Measurements from ENCODE around the gene PDK2. TPM values are rescaled to one million over a fixed set of nuclear protein-coding genes. Genes with fewer than 3 reads are reported as not detected.

Gene PDK2
- total RNA-seq, 1 donor from 2014 or later, result 7.8 TPM

DNA sequence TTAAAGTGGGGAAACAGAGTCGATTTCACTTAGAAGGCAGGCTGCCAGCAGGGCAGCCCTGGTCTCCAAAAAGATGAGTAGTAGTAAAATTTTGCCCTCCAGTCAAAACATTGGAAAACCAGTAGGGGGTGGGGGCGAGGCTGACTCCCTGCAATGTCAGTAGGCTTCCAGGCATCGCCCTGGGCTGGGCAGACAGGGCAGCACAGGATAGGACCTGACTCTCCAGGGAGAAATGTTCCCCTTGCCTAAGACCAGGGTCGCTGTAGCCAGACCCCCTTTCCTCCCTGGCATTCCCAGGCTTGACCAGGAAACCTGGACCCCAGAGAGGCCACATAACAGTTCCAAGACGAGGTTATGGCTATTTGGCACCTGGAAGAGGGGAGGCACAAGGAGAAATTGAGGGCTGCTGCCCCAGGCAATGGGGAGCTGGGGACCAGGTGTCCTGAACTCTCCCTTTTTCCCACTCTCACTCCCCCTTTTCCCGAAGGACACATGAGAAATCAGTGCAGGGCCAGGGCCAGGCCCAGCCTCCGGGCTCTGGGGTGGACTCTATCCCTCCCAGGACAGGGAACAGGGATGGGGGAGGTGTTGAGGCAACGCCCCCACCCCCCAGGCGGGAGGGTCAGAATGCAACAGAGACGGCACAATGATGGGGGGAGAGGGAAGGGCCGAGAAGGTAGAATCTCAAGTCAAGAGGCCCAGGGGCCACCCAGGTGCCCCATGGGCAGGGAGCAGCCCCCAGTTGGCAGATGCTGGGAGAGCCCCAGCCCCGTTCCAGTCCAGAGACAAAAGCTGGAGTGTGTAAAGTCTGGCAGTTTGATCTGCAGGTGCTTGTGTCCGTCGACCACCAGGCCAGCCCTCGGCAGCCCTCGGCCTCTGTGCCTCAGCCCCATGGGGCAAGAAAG, 39.3 kb downstream of the PDK2 start:
- no peak for DNase-seq (ENCODE audit: low read depth, low spot score)

DNA sequence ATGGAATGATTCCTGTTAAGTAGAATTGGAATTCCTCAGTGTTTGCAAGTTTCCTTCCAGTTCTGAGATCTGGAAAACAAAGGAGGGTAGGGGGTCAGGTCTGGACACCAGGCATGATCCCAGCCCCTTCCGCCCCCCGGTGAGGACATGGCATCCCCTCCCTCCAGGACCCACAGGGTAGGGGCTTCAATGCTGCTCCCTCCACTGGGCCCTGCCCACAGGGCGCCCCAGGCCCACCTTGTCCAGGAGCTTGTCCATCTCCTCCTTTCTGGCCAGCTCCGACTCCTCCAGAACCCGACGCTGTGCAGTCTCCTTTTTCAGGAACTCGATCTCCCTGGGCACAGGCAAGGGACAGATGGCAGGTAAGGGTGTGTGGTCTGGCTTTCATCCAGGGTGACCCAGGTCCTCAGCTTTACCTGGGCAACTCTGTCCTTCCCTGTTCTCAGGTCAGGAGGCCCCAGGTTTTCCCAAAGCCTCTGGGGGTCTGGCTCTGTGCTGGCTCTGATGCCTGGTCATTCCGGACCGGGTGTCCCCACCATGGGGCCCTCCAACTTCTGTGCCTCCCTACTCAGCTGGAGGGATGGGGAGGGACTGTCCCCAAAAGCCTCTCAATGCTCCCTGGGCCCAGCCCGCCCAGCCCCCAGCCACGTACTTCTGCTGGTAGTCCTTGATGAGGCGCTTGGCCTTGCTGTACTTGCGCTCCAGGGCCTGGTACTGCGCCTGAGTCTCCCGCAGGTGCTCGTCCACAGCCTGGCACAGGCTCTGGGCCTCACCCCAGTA, 40.4 kb downstream of the PDK2 start:
- no peak for DNase-seq (ENCODE audit: low read depth, low spot score)

DNA sequence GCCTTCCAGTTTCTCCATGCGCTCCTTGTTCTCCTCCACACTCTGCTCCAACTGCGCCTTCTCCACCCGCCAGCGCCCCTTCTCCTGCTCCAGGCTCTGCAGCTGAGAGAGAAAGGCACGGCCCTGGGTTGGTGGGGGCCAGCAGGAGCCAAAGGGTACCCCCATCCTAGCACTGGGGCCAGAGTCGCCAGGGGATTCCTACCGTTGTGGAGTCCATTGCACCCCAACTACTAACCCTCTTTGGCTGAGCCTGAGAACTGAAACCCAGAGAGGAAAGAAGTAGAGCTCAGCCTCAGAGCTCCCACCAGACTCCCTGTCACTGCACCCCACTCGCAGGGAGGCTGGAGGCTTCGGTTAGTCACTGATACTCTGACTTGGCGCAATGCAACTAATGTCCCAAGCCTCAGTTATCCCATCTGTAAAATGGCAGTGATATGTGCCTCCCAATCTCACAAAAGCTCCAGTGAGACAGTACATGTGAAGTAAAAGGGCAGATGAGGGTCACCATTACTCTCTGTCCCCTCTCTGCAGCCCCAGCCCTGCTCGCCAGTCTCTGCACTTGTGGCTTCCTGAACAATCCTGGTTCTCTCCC, 41.0 kb downstream of the PDK2 start:
- no peak for DNase-seq (ENCODE audit: low read depth, low spot score)

DNA sequence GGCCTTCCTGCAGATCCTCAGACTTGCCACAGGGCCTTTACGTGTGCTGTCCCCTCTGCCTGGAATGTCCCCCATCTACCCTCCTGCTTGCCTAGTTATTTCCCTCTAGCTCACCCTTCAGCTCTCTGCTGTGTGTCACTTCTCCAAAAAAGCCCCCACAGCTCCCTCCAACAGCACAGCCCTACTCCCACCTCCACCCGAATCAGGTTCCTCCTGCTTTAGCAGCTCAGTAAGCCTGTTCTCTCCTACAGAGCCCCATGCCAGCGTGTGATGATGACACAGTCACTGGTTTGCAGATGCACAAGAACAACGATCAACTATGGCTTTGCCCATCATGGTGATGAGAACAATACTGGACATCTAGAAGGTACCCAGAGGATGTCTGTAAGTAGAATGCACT, 41.9 kb downstream of the PDK2 start:
- no peak for DNase-seq (ENCODE audit: low read depth, low spot score)

DNA sequence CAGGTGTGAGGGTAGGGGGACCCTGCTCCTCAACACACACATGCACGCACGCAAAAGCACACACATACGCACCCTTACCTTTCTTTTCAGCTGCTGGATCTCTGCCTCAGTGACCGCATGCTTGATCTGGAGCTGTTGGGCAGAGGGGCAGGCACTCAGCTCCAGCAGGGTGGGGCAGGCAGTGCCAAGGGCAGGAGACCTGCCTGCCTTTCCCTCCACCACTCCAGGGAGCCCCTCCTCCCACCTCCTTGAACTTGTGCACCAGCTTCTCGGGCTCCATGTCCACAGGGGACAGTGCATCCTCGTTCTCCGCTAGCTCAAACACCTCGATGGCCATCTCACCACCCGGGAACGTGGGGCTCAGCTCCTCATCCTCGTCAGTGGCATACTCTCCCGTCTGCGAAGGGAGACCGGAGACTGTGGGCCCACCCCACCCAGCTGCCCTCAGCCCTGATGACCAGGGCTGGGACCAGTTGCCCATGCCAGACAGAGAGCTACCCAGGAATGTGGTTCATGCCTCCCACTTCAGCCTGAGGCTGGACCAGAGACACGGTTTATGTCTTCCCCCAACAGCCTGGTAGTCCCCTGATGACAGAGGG, 44.1 kb downstream of the PDK2 start:
- no peak for DNase-seq (ENCODE audit: low read depth, low spot score)

DNA sequence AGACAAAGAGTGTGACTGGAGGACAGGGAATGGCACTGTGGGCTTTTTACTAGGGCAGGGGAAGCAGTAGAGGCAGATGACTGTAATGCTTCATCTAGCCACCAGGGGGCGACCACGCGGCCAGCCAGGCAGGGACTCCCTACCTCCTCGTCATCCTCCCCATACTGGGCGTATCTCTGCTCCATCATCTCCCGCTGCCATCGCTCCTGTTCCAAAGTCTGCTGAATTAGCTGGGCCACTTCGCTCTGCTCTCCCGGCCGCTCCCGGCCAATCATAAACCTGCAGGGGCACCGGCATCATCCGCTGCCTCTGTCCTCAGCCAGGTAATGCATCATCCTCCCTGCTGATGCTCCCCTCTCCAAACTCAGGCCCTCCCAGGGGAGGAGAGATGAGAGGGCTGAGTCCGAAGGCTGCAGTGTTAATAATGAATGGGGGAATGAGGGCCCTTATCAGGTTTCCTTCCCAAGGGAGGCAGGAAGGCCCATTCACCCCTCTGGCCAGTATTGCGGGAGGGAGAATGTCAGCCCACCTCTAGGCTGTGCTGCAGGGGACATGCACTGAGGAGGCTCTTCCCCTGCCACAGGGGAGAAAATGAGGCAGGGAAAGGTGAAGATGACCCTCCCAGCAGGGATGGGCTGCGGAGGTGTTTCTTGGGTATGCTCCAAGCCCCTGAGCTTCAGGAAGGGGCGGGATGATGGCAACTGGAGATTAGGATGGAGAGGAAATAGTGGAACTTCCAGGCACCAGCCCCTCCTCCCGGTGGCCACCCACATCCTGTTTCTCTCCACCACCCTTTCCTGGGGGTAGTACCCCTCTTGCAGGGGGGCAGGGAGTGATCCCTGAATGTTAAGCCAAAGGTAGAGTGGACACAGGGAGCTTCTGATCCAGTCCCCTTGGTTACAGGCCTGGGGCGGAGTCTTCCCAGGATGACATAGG, 45.1 kb downstream of the PDK2 start:
- no peak for DNase-seq (ENCODE audit: low read depth, low spot score)

DNA sequence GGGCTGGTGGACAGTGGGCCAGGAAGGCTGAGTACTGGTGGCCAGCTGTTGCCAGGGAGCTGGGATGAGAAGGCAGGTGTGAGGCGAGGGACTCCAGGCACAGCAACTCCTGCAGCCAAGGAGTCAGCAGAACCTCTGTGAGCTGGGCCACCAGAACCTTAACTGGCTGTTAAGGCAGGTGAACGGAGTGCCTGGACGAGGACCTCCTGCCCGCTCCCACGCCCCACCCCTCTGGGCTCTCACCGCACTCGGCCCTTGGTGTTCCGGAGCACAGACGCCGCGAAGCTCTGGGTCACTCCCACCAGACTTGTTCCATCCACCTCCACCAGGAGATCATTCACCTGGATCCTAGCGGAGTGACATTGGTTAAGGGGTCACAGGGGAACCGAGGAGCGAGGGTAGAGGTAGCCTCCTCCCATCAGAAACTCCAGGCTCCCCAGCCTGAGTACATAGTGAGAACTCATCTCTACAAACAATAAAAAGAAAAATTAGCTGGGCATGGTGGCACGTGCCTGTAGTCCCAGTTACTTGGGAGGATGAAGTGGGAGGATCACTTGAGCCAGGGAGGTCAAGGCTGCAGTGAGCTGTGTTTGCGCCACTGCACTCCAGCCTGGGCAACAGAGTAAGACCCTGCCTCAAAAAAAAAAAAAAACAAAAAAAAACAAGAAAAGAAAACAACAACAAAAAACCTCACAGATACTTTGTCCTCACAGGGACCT, 46.0 kb downstream of the PDK2 start:
- DNase-seq (ENCODE audit: low read depth, low spot score), result no peak

DNA sequence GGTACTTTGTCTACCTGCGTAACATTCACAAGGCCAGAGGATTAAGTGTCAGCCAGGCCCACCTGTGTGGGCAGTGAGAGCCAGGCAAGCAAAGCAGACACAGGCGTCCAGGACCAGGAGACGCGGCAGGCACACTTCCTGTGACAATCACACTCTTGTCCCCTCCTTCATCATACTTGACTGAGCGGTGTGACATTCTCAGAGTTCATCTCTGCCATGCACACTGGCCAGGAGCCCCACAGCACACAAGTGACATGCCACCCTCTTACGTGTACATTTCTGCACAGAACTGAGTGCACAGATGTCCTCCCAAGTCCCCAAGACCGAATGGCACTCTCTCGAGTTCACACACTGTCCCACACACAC, 46.6 kb downstream of the PDK2 start:
- DNase-seq (ENCODE audit: low read depth, low spot score), result no peak

DNA sequence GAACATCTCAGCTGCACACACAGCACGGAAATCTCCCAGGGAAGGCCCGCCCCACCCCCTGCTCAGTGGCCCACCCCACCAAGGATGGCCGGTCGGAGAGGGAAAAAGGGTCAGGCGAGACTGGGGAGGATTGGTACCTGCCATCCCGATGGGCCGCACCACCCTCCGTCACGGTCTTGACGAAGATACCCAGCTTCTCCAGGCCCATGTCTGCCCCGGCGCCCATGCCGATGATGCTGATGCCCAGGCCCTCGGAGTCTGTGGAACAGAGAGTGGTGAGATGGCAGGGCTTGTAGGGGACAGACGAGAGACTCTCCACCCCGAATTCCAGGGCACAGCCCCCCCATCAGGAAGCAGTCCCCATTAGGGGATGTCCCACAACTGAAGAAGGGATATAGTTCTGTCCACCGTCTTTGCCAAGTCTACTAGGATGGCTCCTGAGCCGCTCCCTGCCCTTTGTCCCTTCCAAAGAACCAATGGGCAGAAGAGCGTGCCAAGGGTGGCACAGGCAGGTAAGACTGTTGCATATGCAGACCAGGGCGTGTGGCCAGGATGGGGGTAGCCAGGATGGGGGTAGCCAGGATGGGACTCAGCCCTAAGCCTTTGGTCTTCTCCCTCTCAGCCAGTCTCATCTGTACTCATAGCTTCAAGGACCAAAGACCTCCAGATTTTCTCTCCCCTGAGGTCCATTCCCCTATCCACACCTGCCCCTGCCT, 48.5 kb downstream of the PDK2 start:
- DNase-seq (ENCODE audit: low read depth, low spot score), result no peak

DNA sequence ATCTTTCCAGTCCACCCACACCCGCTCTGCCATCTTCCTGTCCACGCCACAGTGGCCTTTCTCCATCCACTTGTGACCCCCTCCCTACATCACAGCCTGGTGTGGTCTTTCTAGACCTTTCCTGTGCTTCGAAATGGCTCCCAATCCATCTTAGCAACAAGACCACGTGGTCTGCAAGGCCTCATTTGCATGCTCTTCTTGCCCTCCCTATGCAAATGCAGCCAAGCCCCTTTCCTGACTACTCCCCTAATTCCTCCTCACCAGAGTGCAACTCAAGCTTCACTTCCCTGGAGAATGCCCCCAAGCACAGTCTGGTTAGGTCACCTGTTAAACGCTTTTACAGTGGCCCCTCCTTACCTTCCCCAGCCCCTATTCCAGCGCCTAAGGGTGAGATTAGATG, 49.2 kb downstream of the PDK2 start:
- DNase-seq (ENCODE audit: low read depth, low spot score), result no peak

DNA sequence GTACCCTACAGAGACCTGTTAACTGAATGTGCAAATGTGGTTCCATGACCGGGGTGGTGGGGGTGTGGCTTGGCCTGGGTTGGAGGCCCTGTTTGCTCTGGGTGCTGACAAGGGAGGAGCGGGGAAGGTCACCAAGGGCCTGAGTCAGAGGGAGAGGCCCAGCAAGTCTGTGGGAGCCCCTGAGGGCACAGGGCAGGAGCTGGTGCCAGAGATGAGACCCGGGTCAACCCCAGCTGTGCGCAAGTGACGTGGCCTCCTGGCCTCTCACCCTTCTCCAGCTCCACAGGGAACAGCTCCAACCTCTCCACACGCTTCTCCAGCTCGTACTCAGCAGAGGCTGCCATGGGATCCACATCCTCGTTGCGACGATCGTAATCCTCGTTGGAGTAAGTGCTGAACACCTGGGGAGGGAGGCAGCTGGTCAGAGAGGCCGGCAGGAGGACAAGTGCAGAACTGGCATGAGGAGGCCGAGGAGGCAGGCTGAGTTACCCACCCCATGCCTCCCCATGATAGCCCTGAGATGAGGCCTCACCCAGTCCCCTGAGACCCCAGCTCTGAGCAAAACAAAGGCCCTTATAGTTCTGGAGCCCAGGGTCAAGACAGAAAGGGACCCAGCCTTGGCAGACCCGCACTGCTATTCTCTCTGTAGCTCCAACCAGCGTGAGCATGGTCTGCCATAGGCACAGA, 49.8 kb downstream of the PDK2 start:
- no peak for DNase-seq (ENCODE audit: low read depth, low spot score)

DNA sequence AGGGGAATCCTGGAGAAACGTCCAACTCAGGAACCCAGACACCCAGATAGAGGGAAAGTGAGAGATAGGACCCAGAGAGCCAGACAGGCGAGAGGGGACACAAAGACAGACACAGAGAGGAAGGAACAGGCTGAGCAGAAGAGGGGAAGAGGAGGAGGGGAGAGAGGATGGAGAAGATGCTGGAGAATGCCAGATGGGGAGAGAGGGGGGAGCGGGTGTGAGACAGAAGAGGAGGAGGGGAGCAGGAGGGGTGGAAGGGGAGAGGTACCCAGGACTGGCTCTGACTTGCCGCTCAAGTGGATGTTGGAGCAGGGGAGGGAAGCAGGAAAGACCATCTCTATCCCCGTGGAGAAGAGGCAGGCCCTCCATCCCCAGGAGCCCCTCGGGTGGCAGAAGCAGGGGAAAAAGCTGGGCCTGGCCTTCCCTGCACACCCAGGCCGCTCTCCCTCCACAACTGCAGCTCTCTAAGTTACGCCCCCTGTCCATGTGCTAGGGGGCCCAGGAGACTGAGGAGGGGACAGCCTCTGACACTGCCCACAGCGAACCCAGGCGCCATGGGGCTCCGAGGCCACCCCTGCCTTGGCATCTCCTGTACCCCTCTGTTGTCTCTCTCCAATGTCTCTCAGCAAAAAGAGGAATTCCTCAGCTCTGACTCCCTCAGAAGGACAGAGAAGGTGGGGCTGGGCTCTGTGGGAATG, 50.5 kb downstream of the PDK2 start:
- DNase-seq (ENCODE audit: low read depth, low spot score), result no peak

DNA sequence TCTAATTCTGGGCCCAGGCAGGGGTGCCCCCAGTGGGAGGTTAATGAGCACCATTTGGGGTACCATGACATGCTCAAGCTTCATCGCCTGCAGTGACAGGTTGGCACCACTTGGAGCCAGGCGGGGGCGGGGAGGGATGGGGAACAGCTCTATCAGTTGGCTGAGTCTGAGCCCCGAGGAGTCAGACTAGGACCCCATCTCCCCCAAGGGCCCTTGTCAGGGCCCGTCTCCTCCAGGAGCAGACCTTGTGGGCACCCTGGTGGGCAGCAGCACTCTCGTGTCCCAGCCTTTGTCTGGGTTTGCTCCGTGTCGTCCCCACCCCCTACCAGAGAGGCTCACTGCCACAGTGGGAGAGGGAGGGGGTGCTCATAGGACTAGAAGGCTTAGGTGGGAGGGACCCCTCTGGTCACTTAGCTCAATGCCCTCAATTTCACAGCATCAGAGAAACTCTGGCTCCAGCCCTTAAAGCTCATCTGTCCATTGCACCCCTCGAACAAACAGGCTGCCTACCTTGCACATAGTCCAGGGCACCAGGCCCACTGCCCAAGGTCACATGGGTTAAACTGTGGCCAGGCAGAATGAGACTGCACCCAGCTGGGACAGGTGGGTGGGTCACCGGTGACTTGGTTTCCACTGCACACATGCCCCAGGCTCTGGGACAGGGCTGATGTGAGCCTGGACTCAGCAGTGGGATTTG, 51.2 kb downstream of the PDK2 start:
- no peak for DNase-seq (ENCODE audit: low read depth, low spot score)

DNA sequence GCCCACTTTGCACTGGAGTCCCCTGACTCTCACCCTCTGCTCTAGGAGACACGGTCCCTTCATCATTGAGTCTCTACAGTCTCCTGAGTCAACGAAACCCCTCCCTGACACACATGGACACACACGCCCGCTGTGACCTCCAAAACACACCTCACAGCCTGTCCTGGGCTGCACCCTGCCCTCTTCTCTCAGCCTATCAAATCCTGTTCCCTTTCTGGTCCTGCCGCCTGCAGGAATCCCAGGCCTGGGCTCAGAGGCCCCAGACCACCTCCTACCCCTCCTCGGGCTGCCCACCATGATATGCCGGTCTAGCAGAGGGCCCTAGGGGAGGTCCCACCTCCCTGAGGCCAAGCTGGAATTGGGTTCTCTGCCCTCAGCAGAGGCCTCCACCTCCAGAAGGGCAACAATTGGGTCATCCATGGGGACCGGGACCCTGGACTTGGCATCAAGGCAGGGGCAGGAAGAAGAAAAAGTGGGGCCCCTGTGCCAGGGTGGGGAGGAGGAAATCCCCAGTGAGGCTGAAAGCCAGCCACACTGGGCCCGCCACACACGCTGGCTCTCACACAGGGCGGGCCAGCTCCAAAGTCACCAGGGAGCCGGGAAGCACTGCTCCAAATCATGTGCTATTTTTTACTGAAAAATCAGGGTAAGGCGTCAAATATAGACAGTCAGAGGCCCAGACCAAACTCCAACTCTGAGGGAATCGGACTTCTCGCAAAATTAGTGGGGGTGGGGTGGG, 51.9 kb downstream of the PDK2 start:
- no peak for DNase-seq (ENCODE audit: low read depth, low spot score)

DNA sequence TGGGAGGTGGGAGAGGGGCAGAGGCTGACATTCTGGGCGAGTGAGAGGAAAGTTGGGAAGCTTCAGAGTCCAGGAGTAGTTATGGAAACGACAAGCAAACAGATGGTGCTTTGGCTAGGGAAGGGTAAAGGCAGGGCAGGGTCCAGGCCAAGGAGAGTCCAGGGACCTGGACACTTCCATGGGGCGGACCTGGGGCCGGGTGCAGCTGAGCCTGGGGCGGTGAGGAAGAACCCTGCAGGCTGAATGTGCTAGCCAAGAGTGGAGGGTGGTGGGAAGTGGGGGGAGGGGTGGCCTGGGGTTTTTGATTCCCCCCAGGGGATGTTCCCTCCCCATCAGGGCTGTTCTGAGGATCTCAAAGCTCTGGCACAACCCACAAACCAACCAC, 52.7 kb downstream of the PDK2 start:
- no peak for DNase-seq (ENCODE audit: low read depth, low spot score)

DNA sequence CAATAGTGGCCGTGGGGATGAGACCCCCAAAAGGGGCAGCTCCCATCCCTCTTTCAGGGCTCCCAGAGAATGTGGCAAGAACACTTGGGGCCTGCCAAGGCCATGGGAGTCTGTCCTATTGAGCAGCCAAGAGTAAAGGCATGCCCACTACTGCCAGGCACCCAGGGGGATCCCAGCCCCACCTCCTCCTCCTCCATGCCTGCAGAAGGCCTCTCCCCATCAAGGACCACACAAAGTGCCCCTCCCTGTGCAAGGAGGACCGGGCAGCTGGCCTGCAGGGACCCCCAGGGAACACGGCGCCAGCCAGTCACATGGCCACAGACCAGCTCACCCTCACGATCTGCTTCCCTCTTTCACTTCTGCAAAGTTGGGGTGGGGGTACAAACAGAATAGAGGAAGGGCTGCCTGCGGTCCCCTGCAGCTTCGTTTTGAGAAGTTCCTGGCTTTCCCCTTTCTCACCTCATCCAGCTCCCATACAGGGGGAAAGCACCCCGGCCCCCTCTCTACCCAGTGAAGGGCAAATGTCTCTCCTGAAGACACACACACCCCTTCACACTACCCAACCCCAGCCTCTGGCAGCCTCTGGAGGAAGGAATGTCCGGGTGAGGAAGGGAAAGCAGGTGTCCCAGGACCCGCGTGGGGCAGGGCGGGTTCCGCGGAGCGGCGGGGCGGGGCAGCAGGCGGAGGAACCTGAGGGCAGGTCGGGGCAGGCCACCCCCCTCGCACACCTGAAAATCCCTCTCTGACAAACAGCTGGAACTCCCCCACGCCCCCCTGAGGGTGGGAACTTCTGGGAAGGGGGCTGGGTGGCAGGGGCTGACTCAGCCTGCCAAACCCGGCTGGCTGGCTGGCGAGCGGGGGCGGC, 53.3 kb downstream of the PDK2 start:
- DNase-seq (ENCODE audit: low read depth, low spot score), result no peak

All from pulmonary artery endothelial cell (primary cell).